Tibial artery (tissue), 4 donors: ENCODE results near the gene LCE3E.

Source experiments
- DNase-seq, 2 donors: peaks; one replicate each; pipeline ENCODE4 v3.0.0-alpha.2; 2019
- H3K27ac ChIP-seq, 2 donors: fragments of 200-600 bp; sonication (generic) in 1 of 2; 1 replicate in 1 of 2; 2 replicates in 1 of 2; pipeline ENCODE4 v1.5.1; 2018 to 2019; ENCODE audit warnings: mild to moderate bottlenecking in 1 of 2
- H3K27me3 ChIP-seq, 2 donors: fragments of 200-600 bp; sonication (generic) in 1 of 2; one replicate each; pipeline versions ENCODE4 v1.5.1 to v1.6.0; 2016 to 2019
- H3K36me3 ChIP-seq, 3 donors: fragments of 200-600 bp; sonication (generic) in 2 of 3; one replicate each; pipeline ENCODE4 v1.5.1; 2016 to 2019; ENCODE audit warnings: mild to moderate bottlenecking in 2 of 3
- H3K4me1 ChIP-seq, 4 donors: fragments of 200-600 bp; sonication (generic) in 2 of 4; 1 replicate in 3 of 4; 2 replicates in 1 of 4; pipeline ENCODE4 v1.5.1; 2016 to 2019
- H3K4me3 ChIP-seq, 2 donors: fragments of 200-600 bp; sonication (generic) in 1 of 2; 1 replicate in 1 of 2; 2 replicates in 1 of 2; pipeline ENCODE4 v1.5.1; 2018 to 2019; ENCODE audit warnings: mild to moderate bottlenecking in 2 of 2
- H3K9me3 ChIP-seq, 3 donors: fragments of 200-600 bp; sonication (generic) in 1 of 3; one replicate each; pipeline ENCODE4 v1.5.1; 2016 to 2019
- CTCF ChIP-seq, 2 experiments: fragments of 200-600 bp in 1 of 2; fragments of 450-650 bp in 1 of 2; IDR thresholded peaks; one replicate each; pipeline ENCODE4 v1.5.1; 2017 to 2019; ENCODE audit warnings: antibody characterized with exemption in 2 of 2, mild to moderate bottlenecking in 1 of 2, moderate library complexity in 1 of 2
- intact Hi-C: fragments of 100-400 bp; cut with DNase I; formaldehyde crosslinking; loops from one replicate; pipeline ENCODE4 v1.15.0; 2023; ENCODE audit warnings: low total_unique reads

Gene LCE3E

DNA sequence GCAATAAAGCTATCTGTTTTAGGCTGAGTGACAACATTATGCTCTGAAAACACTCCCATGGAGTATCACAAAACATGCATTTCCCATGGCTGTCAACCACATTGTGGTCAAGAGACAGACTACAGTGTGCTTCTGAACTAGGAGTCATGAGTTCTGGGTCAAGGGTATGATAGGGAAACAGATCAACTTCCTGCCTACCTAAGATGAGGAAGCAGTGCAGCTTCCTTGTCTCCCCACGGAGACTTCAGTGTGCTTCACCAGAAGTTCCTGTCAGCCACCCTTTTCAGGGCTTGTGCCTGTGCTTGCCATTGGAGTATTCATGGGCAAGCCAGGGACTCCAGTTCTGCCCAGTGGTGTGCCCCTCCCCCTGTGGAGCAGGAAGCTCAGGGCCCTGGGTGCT lies 19.9 kb downstream of the LCE3E start:
- DNase-seq, result no peak
- Histone ChIP-seq H3K36me3 (no peaks in the 10 kb centered on the region), H3K4me3 (no peak overlapping the region), H3K27ac (no peak overlapping the region), H3K4me1 (no peaks in the 10 kb centered on the region), H3K9me3 (no peaks in the 10 kb centered on the region), H3K27me3 (no peaks in the 10 kb centered on the region)
- intact Hi-C loops, result no loop called here
- TF ChIP-seq CTCF (IDR thresholded peaks at IDR 0.05), result no peak

- DNase-seq, result no peak
- TF ChIP-seq CTCF (IDR thresholded peaks at IDR 0.05), result no peak
- no peak overlapping the region for H3K27ac ChIP-seq
- intact Hi-C loops, result no loop called here
- no peak overlapping the region for H3K4me3 ChIP-seq
- no peaks in the 10 kb centered on the region for H3K36me3 ChIP-seq
- no peaks in the 10 kb centered on the region for H3K9me3 ChIP-seq
- H3K4me1 ChIP-seq, result no peaks in the 10 kb centered on the region
- no peaks in the 10 kb centered on the region for H3K27me3 ChIP-seq
Measured at GRCh38 chr1:152543820-152544219, 22.8 kb downstream of the LCE3E start.

DNA sequence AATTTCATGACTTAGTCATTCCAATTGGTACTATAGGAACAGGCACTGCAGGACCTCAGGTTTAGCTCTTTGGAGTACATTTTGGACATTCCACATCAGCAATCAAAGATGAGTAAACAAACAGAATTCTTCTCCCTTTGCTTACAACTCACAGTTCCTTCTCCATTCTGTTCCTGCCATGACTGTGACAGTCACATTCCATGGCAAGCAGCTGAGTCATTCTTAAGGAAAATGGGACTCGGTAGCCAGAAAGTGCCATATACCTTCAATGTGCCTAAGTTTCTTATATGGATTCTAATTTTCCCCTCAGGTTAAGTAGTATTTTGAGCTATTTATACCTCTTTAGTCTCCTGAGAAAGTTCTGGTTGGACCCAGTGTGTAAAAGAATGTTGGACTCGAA lies 26.7 kb downstream of the LCE3E start:
- Histone ChIP-seq H3K27me3 (peaks cover 0 to 3% of the 10 kb centered on the region in 2 donors), H3K4me3 (no peak overlapping the region), H3K36me3 (no peaks in the 10 kb centered on the region), H3K4me1 (no peaks in the 10 kb centered on the region), H3K9me3 (no peaks in the 10 kb centered on the region), H3K27ac (no peak overlapping the region)
- intact Hi-C loops, result no loop called here
- TF ChIP-seq CTCF (IDR thresholded peaks at IDR 0.05), result no peak
- DNase-seq, result no peak

DNA sequence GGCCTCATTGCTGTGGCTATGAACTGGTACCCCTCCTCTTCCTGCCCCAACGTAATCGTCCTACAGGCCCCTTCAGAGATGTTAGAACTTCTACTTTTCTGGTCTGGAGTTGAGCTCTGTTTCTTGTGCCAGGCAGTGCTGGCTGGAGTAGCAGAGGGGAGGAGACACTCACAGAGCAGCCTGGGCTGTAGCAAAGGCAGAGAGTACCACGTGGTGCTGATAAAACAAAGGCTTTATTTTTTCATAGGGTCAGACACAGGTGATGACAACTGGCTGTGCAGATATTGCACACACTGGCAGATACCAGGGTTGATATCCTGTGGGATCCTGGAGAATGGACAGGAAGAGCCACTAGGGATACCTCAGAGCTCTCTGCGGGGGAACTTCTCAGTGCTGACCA lies 29.1 kb downstream of the LCE3E start:
- TF ChIP-seq CTCF (IDR thresholded peaks at IDR 0.05), result no peak
- no peaks in the 10 kb centered on the region for H3K4me1 ChIP-seq
- intact Hi-C loops, result no loop called here
- peaks cover 0 to 3% of the 10 kb centered on the region in 2 donors for H3K27me3 ChIP-seq
- H3K36me3 ChIP-seq, result no peaks in the 10 kb centered on the region
- no peak overlapping the region for H3K4me3 ChIP-seq
- no peaks in the 10 kb centered on the region for H3K9me3 ChIP-seq
- no peak overlapping the region for H3K27ac ChIP-seq
- DNase-seq, result no peak

DNA sequence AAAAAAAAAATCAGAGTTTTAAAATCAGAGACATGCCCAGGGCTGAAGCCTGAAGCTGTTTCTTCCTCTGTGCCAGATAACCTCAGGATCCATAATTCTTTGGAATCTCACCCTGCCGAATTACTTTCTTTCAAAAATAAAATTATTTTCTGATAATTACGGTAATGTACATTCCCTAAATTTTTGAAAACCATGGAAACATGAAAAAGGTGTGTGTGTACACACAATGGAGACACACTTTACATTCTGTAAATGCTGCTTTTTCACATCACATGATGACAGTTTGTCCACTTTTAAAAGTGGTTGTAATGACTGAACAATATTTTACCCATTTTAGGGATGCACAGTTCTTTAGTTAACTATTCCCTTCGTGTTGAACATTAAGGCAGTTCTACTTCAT lies 30.8 kb downstream of the LCE3E start:
- Histone ChIP-seq H3K27ac (no peak overlapping the region), H3K4me3 (no peak overlapping the region)
- TF ChIP-seq CTCF (IDR thresholded peaks at IDR 0.05), result no peak

DNA sequence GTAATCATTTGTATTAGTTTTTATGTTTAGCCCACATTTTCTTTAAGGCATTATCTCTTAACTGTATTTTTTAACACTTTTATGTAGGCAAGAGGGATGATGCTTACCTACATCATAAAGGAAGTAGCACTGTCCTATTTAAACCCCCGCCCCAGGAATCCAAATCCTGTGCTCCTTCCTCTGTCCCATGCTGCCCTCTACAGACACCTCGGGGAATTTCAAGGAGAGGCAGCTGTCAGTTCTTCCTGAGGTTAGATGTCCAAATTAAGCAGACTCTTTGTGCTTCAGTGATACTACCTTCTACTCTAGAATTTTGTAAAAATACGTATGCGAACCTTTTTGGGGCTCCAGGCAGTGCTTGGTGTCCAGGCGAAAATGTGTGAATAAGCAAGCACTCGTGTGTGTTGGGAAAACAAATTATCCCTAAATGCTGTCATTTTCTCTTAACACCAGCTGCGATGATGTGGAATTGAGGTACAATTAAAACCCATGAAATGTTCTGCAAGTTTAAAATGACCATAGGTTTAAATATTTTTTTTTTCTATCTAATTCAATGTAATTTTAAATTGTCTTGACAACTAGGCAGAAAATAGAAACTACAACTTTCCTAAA lies 33.1 kb downstream of the LCE3E start:
- TF ChIP-seq CTCF (IDR thresholded peaks at IDR 0.05), result peak in 1 of 2 experiments; percentile 7
- H3K4me1 ChIP-seq, result no peaks in the 10 kb centered on the region
- H3K27me3 ChIP-seq, result peaks cover 0 to 3% of the 10 kb centered on the region in 2 donors
- no peaks in the 10 kb centered on the region for H3K36me3 ChIP-seq
- H3K4me3 ChIP-seq, result no peak overlapping the region
- no peaks in the 10 kb centered on the region for H3K9me3 ChIP-seq
- no peak overlapping the region for H3K27ac ChIP-seq
- DNase-seq, result no peak
- intact Hi-C loops, result no loop called here

More for the DNA sequence above, 30.8 kb downstream of the LCE3E start:
- Histone ChIP-seq H3K27me3 (peaks cover 0 to 3% of the 10 kb centered on the region in 2 donors), H3K9me3 (no peaks in the 10 kb centered on the region), H3K4me1 (no peaks in the 10 kb centered on the region), H3K36me3 (no peaks in the 10 kb centered on the region)
- no peak for DNase-seq
- intact Hi-C loops, result no loop called here
